HepG2 (cell line): Measurements from ENCODE around the gene TCF20. TPM values are rescaled to one million over a fixed set of nuclear protein-coding genes. Genes with fewer than 3 reads are reported as not detected.

ENCODE experiments used
- ATAC-seq: fragments of 200-7000 bp; cut with Tn5 transposase; 3 replicates; pipeline ENCODE4 v1.9.1; 2020; ENCODE audit warnings: mild to moderate bottlenecking, moderate library complexity
- BruUV-seq: library from RNA; stranded (reverse); fragments of 400-500 nt; replicated peaks from 2 replicates; lab custom pipeline; 2021; lab: Mats Ljungman, UMichigan
- CTCF ChIA-PET: fragments of 300-600 bp; formaldehyde crosslinking; extraction: SDS; loops from one replicate; lab custom pipeline; 2021; ENCODE audit warnings: low total read pairs, inconsistent platforms, low intra/inter-chr PET ratio; lab: Yijun Ruan, JAX
- POLR2A ChIA-PET: fragments of 350-600 bp; sonication (Branson Sonifier 250); formaldehyde crosslinking; loops from one replicate; lab custom pipeline; 2020; ENCODE audit warnings: antibody characterized with exemption, inconsistent platforms; lab: Yijun Ruan, JAX
- DNase-seq: peaks from one replicate; pipeline ENCODE4 v3.0.0-alpha.2; 2015; ENCODE audit warnings: low spot score
- FAIRE-seq: peaks from 3 replicates; lab custom pipeline; 2011; peaks lifted over from hg19 to GRCh38; lab: Jason Lieb, UNC
- H2AFZ ChIP-seq: one replicate; pipeline ENCODE4 v1.6.1; 2011; ENCODE audit warnings: low read length, inconsistent platforms
- H3K27ac ChIP-seq: fragments of 300-600 bp; 3 replicates; pipeline ENCODE4 v1.8.0; 2011; ENCODE audit warnings: mixed run types, mild to moderate bottlenecking, mixed read lengths, low read length, inconsistent platforms; ENCODE audit not compliant: insufficient read depth; ENCODE audit errors: extremely low read length
- H3K27me3 ChIP-seq, 2 experiments: fragments of 200-600 bp in 1 of 2; 2 replicates in 1 of 2; 3 replicates in 1 of 2; pipeline versions ENCODE4 v1.6.0 to v1.8.0; 2011; ENCODE audit warnings: low read length in 2 of 2, mild to moderate bottlenecking in 2 of 2, moderate library complexity in 2 of 2, inconsistent platforms in 1 of 2; ENCODE audit not compliant: insufficient read depth in 2 of 2, control insufficient read depth in 1 of 2
- H3K36me3 ChIP-seq, 2 experiments: fragments of 200-600 bp in 1 of 2; replicated peaks in 1 of 2; 2 replicates in 1 of 2; 3 replicates in 1 of 2; pipeline versions ENCODE4 v1.5.1 to v1.8.0; 2011; ENCODE audit warnings: low read length in 2 of 2, inconsistent platforms in 1 of 2; ENCODE audit not compliant: insufficient read depth in 2 of 2, control insufficient read depth in 1 of 2
- H3K4me1 ChIP-seq: 2 replicates; pipeline ENCODE4 v1.5.1; 2012; ENCODE audit warnings: low read length, inconsistent platforms; ENCODE audit not compliant: insufficient read depth
- H3K4me2 ChIP-seq: 2 replicates; pipeline ENCODE4 v1.6.0; 2011; ENCODE audit warnings: low read depth, low read length, inconsistent platforms
- H3K4me3 ChIP-seq, 3 experiments: fragments of 200-600 bp in 1 of 3; sonication (generic), shearing (Covaris generic) in 1 of 3; replicated peaks in 1 of 3; 2 replicates each; pipeline ENCODE4 v1.5.1; 2011 to 2016; ENCODE audit warnings: low read length in 3 of 3, inconsistent platforms in 2 of 3, low read depth in 2 of 3, mild to moderate bottlenecking in 2 of 3, control low read depth in 1 of 3, mixed read lengths in 1 of 3; ENCODE audit not compliant: insufficient read depth in 1 of 3
- H3K79me2 ChIP-seq: one replicate; pipeline ENCODE4 v1.6.1; 2011; ENCODE audit warnings: low read length, inconsistent platforms; ENCODE audit not compliant: insufficient read depth
- H3K9ac ChIP-seq: 2 replicates; pipeline ENCODE4 v1.6.0; 2011; ENCODE audit warnings: mild to moderate bottlenecking, low read depth, low read length, inconsistent platforms; ENCODE audit not compliant: insufficient read depth
- H3K9me3 ChIP-seq: 2 replicates; pipeline ENCODE4 v1.5.1; 2012; ENCODE audit warnings: mild to moderate bottlenecking, low read length
- H4K20me1 ChIP-seq: 2 replicates; pipeline ENCODE4 v1.6.0; 2011; ENCODE audit warnings: inconsistent platforms, mild to moderate bottlenecking, low read length, moderate library complexity; ENCODE audit not compliant: insufficient read depth
- DDIT3 ChIP-seq: sonication (generic); formaldehyde crosslinking; IDR thresholded peaks from 2 replicates; pipeline ENCODE4 v1.4.0; 2020; ENCODE audit warnings: mild to moderate bottlenecking, missing genetic modification reagents
- HMGXB4 ChIP-seq, 2 experiments: sonication (generic) in 1 of 2; formaldehyde crosslinking in 1 of 2; IDR thresholded peaks; 2 replicates each; pipeline versions ENCODE4 v1.4.0 to v1.6.1; 2018 to 2020; ENCODE audit warnings: missing genetic modification reagents in 2 of 2, borderline replicate concordance in 1 of 2, low read depth in 1 of 2, mild to moderate bottlenecking in 1 of 2, missing biosample characterization in 1 of 2
- MYC ChIP-seq: sonication (generic); formaldehyde crosslinking; IDR thresholded peaks from 2 replicates; pipeline ENCODE4 v1.9.0; 2021; ENCODE audit warnings: missing genetic modification reagents, borderline replicate concordance
- SP5 ChIP-seq: IDR thresholded peaks from 2 replicates; pipeline ENCODE4 v1.6.1; 2016; ENCODE audit warnings: low read depth, borderline replicate concordance
- ZC3H4 ChIP-seq: sonication (generic); formaldehyde crosslinking; IDR thresholded peaks from 2 replicates; pipeline ENCODE4 v1.4.0; 2020; ENCODE audit warnings: missing genetic modification reagents, borderline replicate concordance
- ZNF451 ChIP-seq: sonication (generic); formaldehyde crosslinking; IDR thresholded peaks from 2 replicates; pipeline ENCODE4 v1.5.0; 2020; ENCODE audit warnings: mild to moderate bottlenecking, missing genetic modification reagents
- ZNF577 ChIP-seq: sonication (generic); formaldehyde crosslinking; IDR thresholded peaks from 2 replicates; pipeline ENCODE4 v1.4.0; 2020; ENCODE audit warnings: mild to moderate bottlenecking, low read depth, missing genetic modification reagents, borderline replicate concordance
- ZNF646 ChIP-seq: sonication (generic); formaldehyde crosslinking; IDR thresholded peaks from 2 replicates; pipeline ENCODE4 v1.9.0; 2021; ENCODE audit warnings: mild to moderate bottlenecking, missing genetic modification reagents
- ZNF678 ChIP-seq: sonication (generic); formaldehyde crosslinking; IDR thresholded peaks from 2 replicates; pipeline ENCODE4 v1.4.0; 2020; ENCODE audit warnings: mild to moderate bottlenecking, missing genetic modification reagents
- WGBS: methylation state at CpG from one replicate; pipeline ENCODE4 v1.1.6; 2017; ENCODE audit warnings: low lambda C conversion rate; 5-methylcytosine and 5-hydroxymethylcytosine counted together
- in situ Hi-C: cut with HindIII; loops from 2 replicates; pipeline ENCODE4 v1.10.0; 2017; ENCODE audit warnings: low pct_unique_long_range_greater_than_20kb; ENCODE audit not compliant: extremely low pct_ligation_motif_present
- intact Hi-C: fragments of 100-400 bp; cut with micrococcal nuclease; formaldehyde crosslinking; loops from one replicate; pipeline ENCODE4 v1.10.0; 2022; ENCODE audit not compliant: unreplicated experiment
- polyA plus RNA-seq, 8 experiments: library from polyadenylated mRNA; depleted of rRNA in 3 of 8; stranded (reverse) in 7 of 8; unstranded in 1 of 8; fragments of >200 nt; fragmentation: Illumina TruSeq in 4 of 8; extraction: Trizol in 4 of 8; gene quantifications; 2 replicates each; pipeline versions ENCODE4 v1.2.1 to v1.2.3, GENCODE V29; 2011 to 2016; ENCODE audit warnings: low read depth in 4 of 8, missing spikeins in 1 of 8, mixed read lengths in 1 of 8; ENCODE audit not compliant: insufficient read depth in 1 of 8
- total RNA-seq, 5 experiments: library from RNA; depleted of rRNA; stranded (reverse); fragments of >200 nt; fragmentation: Illumina TruSeq; extraction: Trizol; gene quantifications; 2 replicates each; pipeline ENCODE4 v1.2.3, GENCODE V29; 2016; ENCODE audit warnings: low read depth in 1 of 5
- TF ChIP-seq, protein P1 (sequence below): sonication (generic); formaldehyde crosslinking; IDR thresholded peaks from 2 replicates; pipeline ENCODE4; 2020; ENCODE audit warnings: missing genetic modification reagents, mild to moderate bottlenecking, borderline replicate concordance
- TF ChIP-seq, protein P2 (sequence below): sonication (generic); formaldehyde crosslinking; IDR thresholded peaks from 2 replicates; pipeline ENCODE4 v1.4.0; 2020; ENCODE audit warnings: mild to moderate bottlenecking, missing genetic modification reagents

Gene TCF20
- total and polyA plus RNA-seq, 2 of the 13 experiments (the other 11 are each of a cell fraction or from before 2014, with no cell fraction given), result 12.8 to 23.7 TPM

GRCh38 chr22:42284643-42285181, 14.3 kb upstream of the TCF20 start:
- H2AFZ ChIP-seq, result no peak overlapping the region
- H4K20me1 ChIP-seq, result no peaks in the 10 kb centered on the region
- intact Hi-C loops (no loop called here), in situ Hi-C loops (no loop called here)
- H3K27me3 ChIP-seq, result peaks cover 5 to 31% of the 10 kb centered on the region in 2 experiments; a peak in 4 of 5 replicates
- H3K27ac ChIP-seq, result no peak overlapping the region
- peaks cover 27% of the 10 kb centered on the region for H3K4me1 ChIP-seq
- H3K9ac ChIP-seq, result no peak overlapping the region
- BruUV-seq, result no TSS peak
- POLR2A ChIA-PET, result no interaction called here
- CTCF ChIA-PET, result no interaction called here
- WGBS, result 80% methylated on average over 14 of the region's 14 CpGs
- H3K4me2 ChIP-seq, result no peak overlapping the region
- ATAC-seq (no peak), FAIRE-seq (no peak), DNase-seq (no peak)
- no peak overlapping the region for H3K4me3 ChIP-seq
- no peaks in the 10 kb centered on the region for H3K79me2 ChIP-seq
- no peaks in the 10 kb centered on the region for H3K9me3 ChIP-seq
- H3K36me3 ChIP-seq, result no peaks in the 10 kb centered on the region
- TF ChIP-seq, protein P1, sequence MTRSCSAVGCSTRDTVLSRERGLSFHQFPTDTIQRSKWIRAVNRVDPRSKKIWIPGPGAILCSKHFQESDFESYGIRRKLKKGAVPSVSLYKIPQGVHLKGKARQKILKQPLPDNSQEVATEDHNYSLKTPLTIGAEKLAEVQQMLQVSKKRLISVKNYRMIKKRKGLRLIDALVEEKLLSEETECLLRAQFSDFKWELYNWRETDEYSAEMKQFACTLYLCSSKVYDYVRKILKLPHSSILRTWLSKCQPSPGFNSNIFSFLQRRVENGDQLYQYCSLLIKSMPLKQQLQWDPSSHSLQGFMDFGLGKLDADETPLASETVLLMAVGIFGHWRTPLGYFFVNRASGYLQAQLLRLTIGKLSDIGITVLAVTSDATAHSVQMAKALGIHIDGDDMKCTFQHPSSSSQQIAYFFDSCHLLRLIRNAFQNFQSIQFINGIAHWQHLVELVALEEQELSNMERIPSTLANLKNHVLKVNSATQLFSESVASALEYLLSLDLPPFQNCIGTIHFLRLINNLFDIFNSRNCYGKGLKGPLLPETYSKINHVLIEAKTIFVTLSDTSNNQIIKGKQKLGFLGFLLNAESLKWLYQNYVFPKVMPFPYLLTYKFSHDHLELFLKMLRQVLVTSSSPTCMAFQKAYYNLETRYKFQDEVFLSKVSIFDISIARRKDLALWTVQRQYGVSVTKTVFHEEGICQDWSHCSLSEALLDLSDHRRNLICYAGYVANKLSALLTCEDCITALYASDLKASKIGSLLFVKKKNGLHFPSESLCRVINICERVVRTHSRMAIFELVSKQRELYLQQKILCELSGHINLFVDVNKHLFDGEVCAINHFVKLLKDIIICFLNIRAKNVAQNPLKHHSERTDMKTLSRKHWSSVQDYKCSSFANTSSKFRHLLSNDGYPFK (CRISPR knock-in tag), result no peak
- no peak for TF ChIP-seq ZNF451 (CRISPR knock-in tag)
- TF ChIP-seq MYC (CRISPR knock-in tag), result no peak
- TF ChIP-seq ZNF577 (CRISPR knock-in tag), result no peak
- TF ChIP-seq, protein P2, sequence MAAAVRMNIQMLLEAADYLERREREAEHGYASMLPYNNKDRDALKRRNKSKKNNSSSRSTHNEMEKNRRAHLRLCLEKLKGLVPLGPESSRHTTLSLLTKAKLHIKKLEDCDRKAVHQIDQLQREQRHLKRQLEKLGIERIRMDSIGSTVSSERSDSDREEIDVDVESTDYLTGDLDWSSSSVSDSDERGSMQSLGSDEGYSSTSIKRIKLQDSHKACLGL (CRISPR knock-in tag), result no peak
- no peak for TF ChIP-seq ZNF646 (CRISPR knock-in tag)
- TF ChIP-seq ZC3H4, result no peak
- no peak for TF ChIP-seq DDIT3 (CRISPR knock-in tag)
- no peak for TF ChIP-seq HMGXB4 (CRISPR knock-in tag; IDR thresholded peaks at IDR 0.05; ENCODE audit: borderline replicate concordance in 1 of 2, low read depth in 1 of 2)
- TF ChIP-seq SP5 (CRISPR knock-in tag), result no peak
- TF ChIP-seq ZNF678, result no peak
